H9 (cell line): ENCODE data around the gene ADH1B. TPM values are rescaled to one million over a fixed set of nuclear protein-coding genes. Genes with fewer than 3 reads are reported as not detected.

Experiments used
- DNase-seq: peaks from one replicate; pipeline ENCODE4 v3.0.0-alpha.2; 2017
- H2AFZ ChIP-seq: one replicate; pipeline ENCODE4 v1.6.1; 2013; ENCODE audit warnings: mild to moderate bottlenecking, low read length, control low read depth, moderate library complexity
- H2AK5ac ChIP-seq: 2 replicates; pipeline ENCODE4 v1.6.1; 2013; ENCODE audit warnings: low read length, control low read depth, mixed read lengths; ENCODE audit not compliant: insufficient read length
- H2BK120ac ChIP-seq: one replicate; pipeline ENCODE4 v1.6.1; 2013; ENCODE audit warnings: low read depth, mild to moderate bottlenecking, low read length, control low read depth, inconsistent platforms; ENCODE audit not compliant: poor library complexity, severe bottlenecking
- H2BK12ac ChIP-seq: 2 replicates; pipeline ENCODE4 v1.6.1; 2013; ENCODE audit warnings: low read length, control low read depth, mixed read lengths, low read depth; ENCODE audit not compliant: insufficient read length
- H2BK15ac ChIP-seq: 2 replicates; pipeline ENCODE4 v1.6.1; 2013; ENCODE audit warnings: low read depth, low read length, control low read depth
- H2BK20ac ChIP-seq: one replicate; pipeline ENCODE4 v1.6.1; 2013; ENCODE audit warnings: low read depth, mild to moderate bottlenecking, low read length, control low read depth, inconsistent platforms; ENCODE audit not compliant: poor library complexity, severe bottlenecking
- H2BK5ac ChIP-seq: 2 replicates; pipeline ENCODE4 v1.6.1; 2013; ENCODE audit warnings: low read length, control low read depth, mixed read lengths; ENCODE audit not compliant: insufficient read length
- H3K14ac ChIP-seq: 2 replicates; pipeline ENCODE4 v1.6.1; 2013; ENCODE audit warnings: low read length, control low read depth; ENCODE audit not compliant: insufficient read depth
- H3K18ac ChIP-seq: 2 replicates; pipeline ENCODE4 v1.6.1; 2013; ENCODE audit warnings: low read depth, mild to moderate bottlenecking, mixed read lengths, low read length, control low read depth; ENCODE audit not compliant: insufficient read length
- H3K23ac ChIP-seq: 2 replicates; pipeline ENCODE4 v1.6.1; 2013; ENCODE audit warnings: low read length, control low read depth, mixed read lengths, low read depth; ENCODE audit not compliant: insufficient read length
- H3K23me2 ChIP-seq: 2 replicates; pipeline ENCODE4 v1.6.1; 2013; ENCODE audit warnings: low read depth, mild to moderate bottlenecking, mixed read lengths, low read length, control low read depth; ENCODE audit not compliant: insufficient read length, poor library complexity, severe bottlenecking
- H3K27ac ChIP-seq: 2 replicates; pipeline ENCODE4 v1.5.1; 2013; ENCODE audit warnings: low read length, control low read depth, mixed read lengths, low read depth; ENCODE audit not compliant: insufficient read length
- H3K27me3 ChIP-seq: 2 replicates; pipeline ENCODE4 v1.6.1; 2013; ENCODE audit warnings: low read length, control low read depth, inconsistent platforms; ENCODE audit not compliant: insufficient read depth
- H3K4ac ChIP-seq: 2 replicates; pipeline ENCODE4 v1.6.1; 2013; ENCODE audit warnings: low read depth, mild to moderate bottlenecking, control low read depth, inconsistent platforms, low read length, moderate library complexity
- H3K4me1 ChIP-seq: 2 replicates; pipeline ENCODE4 v1.6.1; 2013; ENCODE audit warnings: low read length, control low read depth, inconsistent platforms; ENCODE audit not compliant: insufficient read depth
- H3K4me2 ChIP-seq: 2 replicates; pipeline ENCODE4 v1.6.1; 2013; ENCODE audit warnings: low read length, control low read depth, mixed read lengths; ENCODE audit not compliant: insufficient read length, insufficient read depth
- H3K56ac ChIP-seq: 2 replicates; pipeline ENCODE4 v1.6.1; 2013; ENCODE audit warnings: low read depth, mild to moderate bottlenecking, mixed read lengths, low read length, control low read depth; ENCODE audit not compliant: insufficient read length
- H3K79me1 ChIP-seq: 2 replicates; pipeline ENCODE4 v1.6.1; 2013; ENCODE audit warnings: low read depth, mild to moderate bottlenecking, moderate library complexity, low read length, control low read depth, inconsistent platforms; ENCODE audit not compliant: insufficient read depth, poor library complexity, severe bottlenecking
- H3K79me2 ChIP-seq: 2 replicates; pipeline ENCODE4 v1.6.1; 2013; ENCODE audit warnings: low read length, control low read depth, inconsistent platforms; ENCODE audit not compliant: insufficient read depth
- H3K9ac ChIP-seq: 2 replicates; pipeline ENCODE4 v1.6.1; 2013; ENCODE audit warnings: low read length, control low read depth, mixed read lengths; ENCODE audit not compliant: insufficient read length; ENCODE audit errors: extremely low read depth
- H3K9me3 ChIP-seq: one replicate; pipeline ENCODE4 v1.6.1; 2013; ENCODE audit warnings: low read depth, low read length, inconsistent platforms; ENCODE audit not compliant: control insufficient read depth
- H3T11ph ChIP-seq: one replicate; pipeline ENCODE4 v1.6.1; 2013; ENCODE audit warnings: mild to moderate bottlenecking, low read length, control low read depth, inconsistent platforms
- H4K20me1 ChIP-seq: one replicate; pipeline ENCODE4 v1.6.1; 2013; ENCODE audit not compliant: control insufficient read depth, insufficient read length, insufficient read depth
- H4K5ac ChIP-seq: 2 replicates; pipeline ENCODE4 v1.6.1; 2013; ENCODE audit warnings: low read depth, mild to moderate bottlenecking, mixed read lengths, low read length, control low read depth; ENCODE audit not compliant: insufficient read length
- H4K8ac ChIP-seq: replicated peaks from 2 replicates; pipeline ENCODE4 v1.6.1; 2013; ENCODE audit warnings: low read length, control low read depth, mixed read lengths, low read depth; ENCODE audit not compliant: insufficient read length
- H4K91ac ChIP-seq: 2 replicates; pipeline ENCODE4 v1.6.1; 2013; ENCODE audit warnings: low read depth, mild to moderate bottlenecking, moderate library complexity, mixed read lengths, low read length, control low read depth; ENCODE audit not compliant: insufficient read length
- H3K27ac Mint-ChIP-seq, 3 experiments: 2 replicates in 2 of 3; 3 replicates in 1 of 3; pipeline ENCODE4 v1.8.0; 2020 to 2021; ENCODE audit warnings: mixed read lengths in 3 of 3, mild to moderate bottlenecking in 1 of 3, moderate library complexity in 1 of 3
- H3K27me3 Mint-ChIP-seq: 2 replicates; pipeline ENCODE4 v1.8.0; 2021; ENCODE audit warnings: low read depth, mild to moderate bottlenecking, moderate library complexity, mixed read lengths
- H3K36me3 Mint-ChIP-seq, 3 experiments: 2 replicates in 2 of 3; 3 replicates in 1 of 3; pipeline ENCODE4 v1.8.0; 2020 to 2021; ENCODE audit warnings: low read depth in 3 of 3, mixed read lengths in 3 of 3; ENCODE audit not compliant: insufficient read depth in 1 of 3
- H3K4me1 Mint-ChIP-seq, 2 experiments: 2 replicates each; pipeline ENCODE4 v1.8.0; 2020; ENCODE audit warnings: mixed read lengths in 2 of 2
- H3K4me3 Mint-ChIP-seq, 2 experiments: 2 replicates in 1 of 2; 3 replicates in 1 of 2; pipeline ENCODE4 v1.8.0; 2020 to 2021; ENCODE audit warnings: mild to moderate bottlenecking in 2 of 2, mixed read lengths in 2 of 2, moderate library complexity in 1 of 2
- H3K9me3 Mint-ChIP-seq, 2 experiments: 2 replicates in 1 of 2; 3 replicates in 1 of 2; pipeline ENCODE4 v1.8.0; 2020; ENCODE audit warnings: mild to moderate bottlenecking in 2 of 2, mixed read lengths in 2 of 2, moderate library complexity in 1 of 2
- WGBS: extraction: QIAGEN DNeasy Blood & Tissue Kit; methylation state at CpG from one replicate; pipeline ENCODE4 v1.1.7; 2013; ENCODE audit warnings: missing lambda C conversion rate, low lambda C conversion rate, mixed read lengths; ENCODE audit not compliant: insufficient read length; ENCODE audit errors: extremely low coverage; 5-methylcytosine and 5-hydroxymethylcytosine counted together
- total RNA-seq: library from RNA; stranded (reverse); gene quantifications from 2 replicates; pipeline ENCODE4 v1.2.1, GENCODE V29; 2021
- TF ChIP-seq, protein P1 (sequence below): fragments of 200-600 bp; sonication (generic); conservative IDR thresholded peaks from 3 replicates; pipeline ENCODE4 v1.8.0; 2021; ENCODE audit warnings: antibody characterized with exemption, mild to moderate bottlenecking

The ADH1B gene
- total RNA-seq, 1 experiment from 2014 or later: not detected

- Histone ChIP-seq H2AK5ac (no peak overlapping the region), H4K20me1 (no peaks in the 10 kb centered on the region), H3K23ac (no peak overlapping the region), H3K79me2 (no peaks in the 10 kb centered on the region), H3T11ph (no peak overlapping the region), H3K4me1 (no peaks in the 10 kb centered on the region), H4K5ac (no peak overlapping the region), H3K4ac (no peak overlapping the region), H3K27me3 (no peaks in the 10 kb centered on the region), H3K27ac (no peak overlapping the region), H3K9me3 (no peaks in the 10 kb centered on the region), H2BK120ac (no peak overlapping the region), H2BK20ac (no peak overlapping the region), H4K8ac (no peak overlapping the region), H2BK5ac (no peak overlapping the region), H3K23me2 (no peaks in the 10 kb centered on the region), H2BK12ac (no peak overlapping the region), H3K4me2 (no peak overlapping the region), H3K56ac (no peak overlapping the region), H3K18ac (no peak overlapping the region), H2BK15ac (no peak overlapping the region), H3K14ac (no peak overlapping the region), H4K91ac (no peak overlapping the region), H3K9ac (no peak overlapping the region), H2AFZ (no peak overlapping the region), H3K79me1 (no peaks in the 10 kb centered on the region)
- no CpG with 5 or more reads among the region's 4 CpGs for WGBS
- DNase-seq: no peak
- Mint-ChIP-seq H3K27ac (no peak overlapping the region), H3K4me3 (no peak overlapping the region), H3K9me3 (peaks cover 3 to 12% of the 10 kb centered on the region in 2 experiments; a peak in 3 of 5 replicates), H3K36me3 (peaks cover 0 to 13% (median 2%) of the 10 kb centered on the region in 3 experiments; a peak in 2 of 7 replicates), H3K4me1 (no peaks in the 10 kb centered on the region), H3K27me3 (no peaks in the 10 kb centered on the region; the same call in 1 of the 2 replicates)
- TF ChIP-seq, protein P1, sequence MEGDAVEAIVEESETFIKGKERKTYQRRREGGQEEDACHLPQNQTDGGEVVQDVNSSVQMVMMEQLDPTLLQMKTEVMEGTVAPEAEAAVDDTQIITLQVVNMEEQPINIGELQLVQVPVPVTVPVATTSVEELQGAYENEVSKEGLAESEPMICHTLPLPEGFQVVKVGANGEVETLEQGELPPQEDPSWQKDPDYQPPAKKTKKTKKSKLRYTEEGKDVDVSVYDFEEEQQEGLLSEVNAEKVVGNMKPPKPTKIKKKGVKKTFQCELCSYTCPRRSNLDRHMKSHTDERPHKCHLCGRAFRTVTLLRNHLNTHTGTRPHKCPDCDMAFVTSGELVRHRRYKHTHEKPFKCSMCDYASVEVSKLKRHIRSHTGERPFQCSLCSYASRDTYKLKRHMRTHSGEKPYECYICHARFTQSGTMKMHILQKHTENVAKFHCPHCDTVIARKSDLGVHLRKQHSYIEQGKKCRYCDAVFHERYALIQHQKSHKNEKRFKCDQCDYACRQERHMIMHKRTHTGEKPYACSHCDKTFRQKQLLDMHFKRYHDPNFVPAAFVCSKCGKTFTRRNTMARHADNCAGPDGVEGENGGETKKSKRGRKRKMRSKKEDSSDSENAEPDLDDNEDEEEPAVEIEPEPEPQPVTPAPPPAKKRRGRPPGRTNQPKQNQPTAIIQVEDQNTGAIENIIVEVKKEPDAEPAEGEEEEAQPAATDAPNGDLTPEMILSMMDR: no peak
These were observed 20.3 kb downstream of the ADH1B start for GRCh38 chr4:99300934-99301333.
